Measurements from ENCODE around the gene ZBTB12.

DNA sequence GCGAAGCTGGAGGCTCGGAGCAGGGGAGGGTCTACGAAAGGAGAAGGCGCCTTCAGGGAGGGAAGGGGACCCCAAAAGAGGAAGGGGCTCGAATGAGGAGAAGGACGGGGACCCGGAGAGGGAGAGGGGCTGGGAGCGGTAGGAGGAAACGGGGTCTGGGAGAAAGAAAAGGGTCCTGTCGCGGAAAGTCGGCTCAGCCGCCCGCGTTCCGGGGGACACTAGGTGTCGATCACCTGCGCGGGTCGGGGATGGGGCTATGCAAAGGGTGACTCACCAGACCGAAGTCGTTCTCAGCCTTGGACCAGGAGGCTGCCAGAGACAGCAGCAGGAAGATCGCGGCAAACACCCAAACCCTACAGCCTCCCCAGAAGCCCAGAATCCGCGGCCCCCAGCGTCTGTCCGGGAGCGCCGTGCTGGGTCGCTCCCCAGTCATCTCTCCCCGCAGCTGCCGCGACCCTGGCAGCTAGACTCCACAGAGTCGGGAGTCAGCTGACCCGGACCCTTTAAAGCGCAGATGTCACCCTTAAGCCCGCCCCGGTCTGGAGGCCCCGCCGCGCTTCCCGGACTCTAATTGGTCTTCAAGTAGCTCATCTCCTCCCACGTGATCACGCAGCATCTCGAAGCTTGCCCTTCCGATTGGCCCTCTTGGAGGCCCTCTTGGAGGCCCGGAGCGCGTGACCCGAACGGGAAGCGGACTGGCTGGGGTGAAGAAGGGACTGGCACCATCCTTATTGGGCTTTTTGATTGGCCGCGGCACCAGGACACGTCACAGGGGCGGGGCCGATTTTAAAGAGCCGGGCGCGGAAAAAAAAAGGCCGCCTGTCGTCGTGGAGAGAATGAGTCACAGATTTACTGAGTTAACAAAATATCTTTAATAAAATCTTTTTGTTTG is 39.3 kb downstream of the ZBTB12 start, which contains the start of gene NEU1:
- no peak; the same call in 1 of the 2 replicates for TF ChIP-seq SREBF2 (IDR thresholded peaks at IDR 0.05; ENCODE audit: low read length)
- TF ChIP-seq, protein P1, sequence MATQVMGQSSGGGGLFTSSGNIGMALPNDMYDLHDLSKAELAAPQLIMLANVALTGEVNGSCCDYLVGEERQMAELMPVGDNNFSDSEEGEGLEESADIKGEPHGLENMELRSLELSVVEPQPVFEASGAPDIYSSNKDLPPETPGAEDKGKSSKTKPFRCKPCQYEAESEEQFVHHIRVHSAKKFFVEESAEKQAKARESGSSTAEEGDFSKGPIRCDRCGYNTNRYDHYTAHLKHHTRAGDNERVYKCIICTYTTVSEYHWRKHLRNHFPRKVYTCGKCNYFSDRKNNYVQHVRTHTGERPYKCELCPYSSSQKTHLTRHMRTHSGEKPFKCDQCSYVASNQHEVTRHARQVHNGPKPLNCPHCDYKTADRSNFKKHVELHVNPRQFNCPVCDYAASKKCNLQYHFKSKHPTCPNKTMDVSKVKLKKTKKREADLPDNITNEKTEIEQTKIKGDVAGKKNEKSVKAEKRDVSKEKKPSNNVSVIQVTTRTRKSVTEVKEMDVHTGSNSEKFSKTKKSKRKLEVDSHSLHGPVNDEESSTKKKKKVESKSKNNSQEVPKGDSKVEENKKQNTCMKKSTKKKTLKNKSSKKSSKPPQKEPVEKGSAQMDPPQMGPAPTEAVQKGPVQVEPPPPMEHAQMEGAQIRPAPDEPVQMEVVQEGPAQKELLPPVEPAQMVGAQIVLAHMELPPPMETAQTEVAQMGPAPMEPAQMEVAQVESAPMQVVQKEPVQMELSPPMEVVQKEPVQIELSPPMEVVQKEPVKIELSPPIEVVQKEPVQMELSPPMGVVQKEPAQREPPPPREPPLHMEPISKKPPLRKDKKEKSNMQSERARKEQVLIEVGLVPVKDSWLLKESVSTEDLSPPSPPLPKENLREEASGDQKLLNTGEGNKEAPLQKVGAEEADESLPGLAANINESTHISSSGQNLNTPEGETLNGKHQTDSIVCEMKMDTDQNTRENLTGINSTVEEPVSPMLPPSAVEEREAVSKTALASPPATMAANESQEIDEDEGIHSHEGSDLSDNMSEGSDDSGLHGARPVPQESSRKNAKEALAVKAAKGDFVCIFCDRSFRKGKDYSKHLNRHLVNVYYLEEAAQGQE (IDR thresholded peaks at IDR 0.05; ENCODE audit: low read depth, low read length) = no peak; the same call in 1 of the 2 replicates
- no peak for TF ChIP-seq ZNF274 (IDR thresholded peaks at IDR 0.05; ENCODE audit: insufficient read depth, insufficient read length)
- TF ChIP-seq, protein P2, sequence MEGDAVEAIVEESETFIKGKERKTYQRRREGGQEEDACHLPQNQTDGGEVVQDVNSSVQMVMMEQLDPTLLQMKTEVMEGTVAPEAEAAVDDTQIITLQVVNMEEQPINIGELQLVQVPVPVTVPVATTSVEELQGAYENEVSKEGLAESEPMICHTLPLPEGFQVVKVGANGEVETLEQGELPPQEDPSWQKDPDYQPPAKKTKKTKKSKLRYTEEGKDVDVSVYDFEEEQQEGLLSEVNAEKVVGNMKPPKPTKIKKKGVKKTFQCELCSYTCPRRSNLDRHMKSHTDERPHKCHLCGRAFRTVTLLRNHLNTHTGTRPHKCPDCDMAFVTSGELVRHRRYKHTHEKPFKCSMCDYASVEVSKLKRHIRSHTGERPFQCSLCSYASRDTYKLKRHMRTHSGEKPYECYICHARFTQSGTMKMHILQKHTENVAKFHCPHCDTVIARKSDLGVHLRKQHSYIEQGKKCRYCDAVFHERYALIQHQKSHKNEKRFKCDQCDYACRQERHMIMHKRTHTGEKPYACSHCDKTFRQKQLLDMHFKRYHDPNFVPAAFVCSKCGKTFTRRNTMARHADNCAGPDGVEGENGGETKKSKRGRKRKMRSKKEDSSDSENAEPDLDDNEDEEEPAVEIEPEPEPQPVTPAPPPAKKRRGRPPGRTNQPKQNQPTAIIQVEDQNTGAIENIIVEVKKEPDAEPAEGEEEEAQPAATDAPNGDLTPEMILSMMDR (IDR thresholded peaks at IDR 0.05 in 2 of 3, conservative IDR thresholded peaks at IDR 0.05 in 1 of 3; ENCODE audit: control insufficient read depth in 2 of 3, extremely low read depth in 1 of 3, insufficient read depth in 1 of 3, low read depth in 3 of 3, low read length in 3 of 3) = no peak
- TF ChIP-seq ETV6 (conservative IDR thresholded peaks at IDR 0.05 in 1 of 2, IDR thresholded peaks at IDR 0.05 in 1 of 2; ENCODE audit: borderline replicate concordance in 1 of 2, low read depth in 1 of 2) = no peak
- peak; percentile 81 for TF ChIP-seq TCF3 (IDR thresholded peaks at IDR 0.05; ENCODE audit: borderline replicate concordance, insufficient read depth, low read depth, low read length)
- peak; percentile 95 for TF ChIP-seq SIN3A (IDR thresholded peaks at IDR 0.05; ENCODE audit: low read depth, low read length)
- no peak for TF ChIP-seq CBX5 (IDR thresholded peaks at IDR 0.05; ENCODE audit: low read depth)
- TF ChIP-seq SMC3 (IDR thresholded peaks at IDR 0.05; ENCODE audit: borderline replicate concordance, low read length) = no peak
- no peak for TF ChIP-seq CHD4 (IDR thresholded peaks at IDR 0.05)
- TF ChIP-seq POLR2A (IDR thresholded peaks at IDR 0.05; ENCODE audit: low read depth, low read length) = peak; percentile 100

Measured in GM12878 (cell line).